IMR-90 (cell line): Measurements from ENCODE around the gene CUBN. TPM values are rescaled to one million over a fixed set of nuclear protein-coding genes. Genes with fewer than 3 reads are reported as not detected.

ENCODE experiments used
- ATAC-seq: fragments of 200-7000 bp; cut with Tn5 transposase; 2 replicates; pipeline ENCODE4 v1.9.1; 2020; ENCODE audit warnings: low read depth, mild to moderate bottlenecking, moderate library complexity
- BruUV-seq: library from RNA; stranded (reverse); fragments of 400-500 nt; replicated peaks from 2 replicates; lab custom pipeline; 2021; lab: Mats Ljungman, UMichigan
- CTCF ChIA-PET: fragments of 300-600 bp; formaldehyde crosslinking; extraction: SDS; loops from one replicate; lab custom pipeline; 2021; ENCODE audit warnings: antibody characterized with exemption; lab: Yijun Ruan, JAX
- POLR2A ChIA-PET: fragments of 300-600 bp; sonication (Branson Sonifier 250); formaldehyde crosslinking; loops from one replicate; lab custom pipeline; 2022; ENCODE audit warnings: antibody characterized with exemption; ENCODE audit not compliant: unreplicated experiment; lab: Charles Lee
- DNase-seq: peaks from one replicate; pipeline ENCODE4 v3.0.0; 2013
- H2AFZ ChIP-seq: replicated peaks from 2 replicates; pipeline ENCODE3; 2013; ENCODE audit warnings: low read length, mild to moderate bottlenecking; ENCODE audit not compliant: poor library complexity
- H2AK5ac ChIP-seq: 2 replicates; pipeline ENCODE4 v1.6.1; 2013; ENCODE audit warnings: low read depth, low read length, inconsistent platforms
- H2AK9ac ChIP-seq: replicated peaks from 2 replicates; pipeline ENCODE3; 2013; ENCODE audit warnings: mild to moderate bottlenecking, low read depth, low read length, moderate library complexity; ENCODE audit not compliant: poor library complexity
- H2BK120ac ChIP-seq: 2 replicates; pipeline ENCODE4 v1.6.1; 2013; ENCODE audit warnings: low read depth, low read length, inconsistent platforms
- H2BK15ac ChIP-seq: 3 replicates; pipeline ENCODE4 v1.6.1; 2013; ENCODE audit warnings: low read depth, low read length, inconsistent platforms
- H2BK20ac ChIP-seq: 2 replicates; pipeline ENCODE4 v1.6.1; 2013; ENCODE audit warnings: low read depth, mild to moderate bottlenecking, inconsistent platforms, low read length, moderate library complexity
- H2BK5ac ChIP-seq: 2 replicates; pipeline ENCODE4 v1.6.1; 2013; ENCODE audit warnings: mild to moderate bottlenecking, low read depth, low read length, inconsistent platforms; ENCODE audit not compliant: poor library complexity, severe bottlenecking
- H3K14ac ChIP-seq: replicated peaks from 2 replicates; pipeline ENCODE4 v1.6.1; 2013; ENCODE audit warnings: low read depth, low read length, inconsistent platforms
- H3K18ac ChIP-seq: 2 replicates; pipeline ENCODE4 v1.6.1; 2013; ENCODE audit warnings: low read depth, low read length, control low read depth
- H3K23ac ChIP-seq: 2 replicates; pipeline ENCODE4 v1.6.1; 2013; ENCODE audit warnings: low read depth, low read length, inconsistent platforms
- H3K27ac ChIP-seq: 2 replicates; pipeline ENCODE4 v1.5.1; 2013; ENCODE audit warnings: mild to moderate bottlenecking, control low read depth, low read length; ENCODE audit not compliant: insufficient read depth
- H3K27me3 ChIP-seq: 2 replicates; pipeline ENCODE4 v1.6.1; 2013; ENCODE audit warnings: low read length; ENCODE audit not compliant: control insufficient read depth, insufficient read depth
- H3K36me3 ChIP-seq: 2 replicates; pipeline ENCODE4 v1.6.1; 2013; ENCODE audit warnings: low read length, mixed read lengths; ENCODE audit not compliant: control insufficient read depth, insufficient read depth
- H3K4ac ChIP-seq: 2 replicates; pipeline ENCODE4 v1.6.1; 2013; ENCODE audit warnings: low read depth, low read length, inconsistent platforms
- H3K4me1 ChIP-seq: 2 replicates; pipeline ENCODE4 v1.6.1; 2013; ENCODE audit warnings: low read length, mixed read lengths; ENCODE audit not compliant: control insufficient read depth, insufficient read depth
- H3K4me2 ChIP-seq: 2 replicates; pipeline ENCODE4 v1.6.1; 2013; ENCODE audit warnings: low read depth, mild to moderate bottlenecking, control low read depth, low read length, moderate library complexity
- H3K4me3 ChIP-seq: 2 replicates; pipeline ENCODE4 v1.5.1; 2013; ENCODE audit warnings: low read depth, mild to moderate bottlenecking, control low read depth, low read length, moderate library complexity; ENCODE audit not compliant: insufficient read depth
- H3K56ac ChIP-seq: 2 replicates; pipeline ENCODE4 v1.6.1; 2013; ENCODE audit warnings: low read length, inconsistent platforms; ENCODE audit not compliant: insufficient read depth; ENCODE audit errors: extremely low read depth
- H3K79me1 ChIP-seq, 2 experiments: 2 replicates each; pipeline ENCODE4 v1.6.1; 2013; ENCODE audit warnings: low read length in 2 of 2, inconsistent platforms in 1 of 2, low read depth in 1 of 2
- H3K9ac ChIP-seq: 2 replicates; pipeline ENCODE4 v1.6.1; 2013; ENCODE audit warnings: low read depth, low read length, control low read depth
- H3K9me1 ChIP-seq: 2 replicates; pipeline ENCODE4 v1.6.1; 2013; ENCODE audit warnings: low read length, inconsistent platforms; ENCODE audit not compliant: insufficient read depth
- H3K9me3 ChIP-seq: 2 replicates; pipeline ENCODE4 v1.6.1; 2013; ENCODE audit warnings: low read length; ENCODE audit not compliant: control insufficient read depth, insufficient read depth
- H4K20me1 ChIP-seq: 2 replicates; pipeline ENCODE4 v1.6.1; 2013; ENCODE audit warnings: low read length, inconsistent platforms; ENCODE audit not compliant: insufficient read depth
- H4K5ac ChIP-seq: 2 replicates; pipeline ENCODE4 v1.6.1; 2013; ENCODE audit warnings: mild to moderate bottlenecking, low read depth, low read length, control low read depth
- H4K8ac ChIP-seq, 2 experiments: 2 replicates each; pipeline ENCODE4 v1.6.1; 2013; ENCODE audit warnings: low read depth in 2 of 2, low read length in 2 of 2, control low read depth in 1 of 2, inconsistent platforms in 1 of 2
- H4K91ac ChIP-seq: 2 replicates; pipeline ENCODE4 v1.6.1; 2013; ENCODE audit warnings: low read depth, low read length, inconsistent platforms; ENCODE audit not compliant: insufficient read depth
- BHLHE40 ChIP-seq: fragments of 150-350 bp; IDR thresholded peaks from 2 replicates; pipeline ENCODE4 v1.6.1; 2016; ENCODE audit warnings: mild to moderate bottlenecking, low read depth, low read length
- CEBPB ChIP-seq: IDR thresholded peaks from 2 replicates; pipeline ENCODE4 v1.6.1; 2012; ENCODE audit warnings: low read depth, low read length, improper control_type of control experiment
- CHD1 ChIP-seq: IDR thresholded peaks from 2 replicates; pipeline ENCODE4 v1.6.1; 2012; ENCODE audit warnings: low read depth, low read length, improper control_type of control experiment
- CTCF ChIP-seq: conservative IDR thresholded peaks from 2 replicates; pipeline ENCODE4 v1.5.1; 2012; ENCODE audit warnings: mild to moderate bottlenecking, low read depth, low read length, improper control_type of control experiment
- ELK1 ChIP-seq: fragments of 150-350 bp; IDR thresholded peaks from 2 replicates; pipeline ENCODE4 v1.6.1; 2016; ENCODE audit warnings: low read depth, mild to moderate bottlenecking, low read length, moderate library complexity, borderline replicate concordance
- FOS ChIP-seq: fragments of 150-350 bp; IDR thresholded peaks from 2 replicates; pipeline ENCODE4 v1.6.1; 2016; ENCODE audit warnings: low read depth, low read length
- MAFK ChIP-seq: IDR thresholded peaks from 2 replicates; pipeline ENCODE4 v1.6.1; 2012; ENCODE audit warnings: low read depth, low read length, improper control_type of control experiment
- MAZ ChIP-seq: IDR thresholded peaks from 2 replicates; pipeline ENCODE4 v1.6.1; 2012; ENCODE audit warnings: low read depth, mild to moderate bottlenecking, low read length, improper control_type of control experiment, moderate library complexity, borderline replicate concordance
- MXI1 ChIP-seq: IDR thresholded peaks from 2 replicates; pipeline ENCODE4 v1.6.1; 2012; ENCODE audit warnings: low read depth, mild to moderate bottlenecking, low read length, moderate library complexity, borderline replicate concordance
- NFE2L2 ChIP-seq: fragments of 150-350 bp; IDR thresholded peaks from 2 replicates; pipeline ENCODE4 v1.6.1; 2016; ENCODE audit warnings: low read depth, mild to moderate bottlenecking, low read length
- POLR2A ChIP-seq: IDR thresholded peaks from 2 replicates; pipeline ENCODE4 v1.6.1; 2012; ENCODE audit warnings: mild to moderate bottlenecking, low read depth, low read length
- RAD21 ChIP-seq: IDR thresholded peaks from 2 replicates; pipeline ENCODE4 v1.6.1; 2012; ENCODE audit warnings: low read length, improper control_type of control experiment
- RCOR1 ChIP-seq: IDR thresholded peaks from 2 replicates; pipeline ENCODE4 v1.6.1; 2012; ENCODE audit warnings: mild to moderate bottlenecking, low read length, improper control_type of control experiment; ENCODE audit not compliant: insufficient replicate concordance
- RFX5 ChIP-seq: IDR thresholded peaks from 2 replicates; pipeline ENCODE4 v1.8.0; 2012; ENCODE audit warnings: low read depth, mild to moderate bottlenecking, low read length, moderate library complexity
- SMC3 ChIP-seq: fragments of 150-350 bp; IDR thresholded peaks from 2 replicates; pipeline ENCODE4 v1.6.1; 2016; ENCODE audit warnings: low read depth, mild to moderate bottlenecking, antibody characterized with exemption, low read length, moderate library complexity
- USF2 ChIP-seq: fragments of 150-350 bp; IDR thresholded peaks from 2 replicates; pipeline ENCODE4 v1.6.1; 2017; ENCODE audit warnings: mild to moderate bottlenecking, antibody characterized with exemption, low read length, low read depth
- WGBS, 2 experiments: methylation state at CpG; one replicate each; pipeline versions ENCODE4 v1.1.5 to v1.1.7; 2013; ENCODE audit warnings: missing lambda C conversion rate in 2 of 2; ENCODE audit not compliant: insufficient read length in 1 of 2; ENCODE audit errors: extremely low coverage in 2 of 2; 5-methylcytosine and 5-hydroxymethylcytosine counted together
- dilution Hi-C: fragments of 300-500 bp; cut with HindIII; formaldehyde crosslinking; loops from one replicate; pipeline ENCODE4 v1.14.3; 2018; ENCODE audit warnings: low sequenced_read_pairs; ENCODE audit not compliant: unreplicated experiment
- in situ Hi-C: fragments of 300-500 bp; cut with MboI; formaldehyde crosslinking; loops from 3 replicates; pipeline ENCODE4 v1.14.3; 2019; ENCODE audit warnings: low sequenced_read_pairs, inconsistent platforms, mixed read lengths
- intact Hi-C: fragments of 100-400 bp; cut with micrococcal nuclease; formaldehyde crosslinking; loops from 2 replicates; pipeline ENCODE4 v1.10.0; 2022
- polyA plus RNA-seq, 3 experiments: library from polyadenylated mRNA; depleted of rRNA; stranded (reverse); fragments of >200 nt; gene quantifications; 2 replicates each; pipeline ENCODE4 v1.2.3, GENCODE V29; 2012; ENCODE audit warnings: low replicate concordance in 1 of 3
- total RNA-seq: library from RNA; depleted of rRNA; stranded (reverse); fragments of >200 nt; gene quantifications from 2 replicates; pipeline ENCODE4 v1.2.3, GENCODE V29; 2012

CUBN gene
- total and polyA plus RNA-seq, 2 of the 4 experiments (the other 2 are of a cell fraction) = 0.19 to 0.54 TPM

GRCh38 chr10:16904639-16905061 lies 225.0 kb downstream of the CUBN start:
- 0 out of 2 replicates have a peak, but pooled peaks cover 2% of the 10 kb centered on the region for H3K9me1 ChIP-seq
- H3K9ac ChIP-seq = no peak overlapping the region
- intact Hi-C loops (no loop called here), in situ Hi-C loops (no loop called here), dilution Hi-C loops (no loop called here)
- no peaks in the 10 kb centered on the region for H4K20me1 ChIP-seq
- H2AK9ac ChIP-seq = no peak overlapping the region
- DNase-seq = peak; percentile 64
- ATAC-seq = no peak
- H2BK5ac ChIP-seq = no peak overlapping the region
- no peaks in the 10 kb centered on the region for H3K9me3 ChIP-seq
- H3K27me3 ChIP-seq = no peaks in the 10 kb centered on the region
- WGBS, 2 experiments = 74% methylated on average over 3 of the region's 4 CpGs; no CpG with 5 or more reads in 1 of the 2 experiments
- no peaks in the 10 kb centered on the region for H3K79me1 ChIP-seq
- H2BK15ac ChIP-seq = no peak overlapping the region
- H3K18ac ChIP-seq = no peak overlapping the region
- H2BK120ac ChIP-seq = no peak overlapping the region
- no peak overlapping the region; the same call in 1 of the 2 replicates for H3K4me2 ChIP-seq
- no peak overlapping the region for H3K23ac ChIP-seq
- H2AFZ ChIP-seq = peak overlapping the region; percentile 5
- H3K4me3 ChIP-seq = no peak overlapping the region
- H3K4me1 ChIP-seq = no peaks in the 10 kb centered on the region; the same call in 1 of the 2 replicates
- H3K4ac ChIP-seq = no peak overlapping the region
- H4K5ac ChIP-seq = no peak overlapping the region
- H4K8ac ChIP-seq = 0 out of 4 replicates have a peak overlapping the region, but pooled peaks of 1 of the 2 experiments have one; percentile 45
- CTCF ChIA-PET = interaction anchor here (1.5 kb wide), 1 partner anchor 34 kb away, joined by 3 read pairs; no protein-coding TSS in a partner anchor
- H2AK5ac ChIP-seq = no peak overlapping the region
- no peak overlapping the region for H3K27ac ChIP-seq
- POLR2A ChIA-PET = no interaction called here
- H3K36me3 ChIP-seq = no peaks in the 10 kb centered on the region
- H3K56ac ChIP-seq = no peak overlapping the region
- no peak overlapping the region for H4K91ac ChIP-seq
- no TSS peak for BruUV-seq
- no peak for TF ChIP-seq MAFK
- TF ChIP-seq RCOR1 = no peak
- no peak for TF ChIP-seq SMC3
- TF ChIP-seq MAZ = no peak
- no peak for TF ChIP-seq RAD21
- no peak for TF ChIP-seq ELK1
- TF ChIP-seq BHLHE40 = no peak
- no peak for TF ChIP-seq POLR2A
- no peak for TF ChIP-seq MXI1
- TF ChIP-seq USF2 = no peak
- TF ChIP-seq FOS = no peak
- TF ChIP-seq NFE2L2 = no peak
- TF ChIP-seq RFX5 = no peak
- no peak for TF ChIP-seq CHD1
- no peak for TF ChIP-seq CTCF
- no peak for TF ChIP-seq CEBPB
- H2BK20ac ChIP-seq = peak overlapping the region; percentile 20; the same call in 1 of the 2 replicates
- no peak overlapping the region; the same call in 1 of the 2 replicates for H3K14ac ChIP-seq
